Hepatocyte (in vitro differentiated cells): ENCODE measurements around the gene TASP1. TPM values are rescaled to one million over a fixed set of nuclear protein-coding genes. Genes with fewer than 3 reads are reported as not detected.

Source experiments
- DNase-seq: peaks from one replicate; pipeline ENCODE4 v3.0.0-alpha.2; 2016; ENCODE audit warnings: low spot score
- H2AFZ ChIP-seq: fragments of 200-600 bp; sonication (generic); 2 replicates; pipeline ENCODE4 v1.6.0; 2016; ENCODE audit warnings: antibody characterized with exemption, mild to moderate bottlenecking
- H3K27ac ChIP-seq: fragments of 200-600 bp; sonication (generic); 2 replicates; pipeline ENCODE4 v1.5.1; 2016; ENCODE audit warnings: mild to moderate bottlenecking
- H3K27me3 ChIP-seq: fragments of 200-600 bp; sonication (generic); 2 replicates; pipeline ENCODE4 v1.6.1; 2016
- H3K36me3 ChIP-seq: fragments of 200-600 bp; sonication (generic); replicated peaks from 2 replicates; pipeline ENCODE4 v1.5.1; 2016; ENCODE audit warnings: low read depth; ENCODE audit not compliant: insufficient read depth
- H3K4me1 ChIP-seq: fragments of 200-600 bp; sonication (generic); 2 replicates; pipeline ENCODE4 v1.5.1; 2016; ENCODE audit warnings: mild to moderate bottlenecking, moderate library complexity; ENCODE audit not compliant: insufficient read depth
- H3K4me2 ChIP-seq: fragments of 200-600 bp; sonication (generic); 2 replicates; pipeline ENCODE4 v1.6.0; 2016
- H3K4me3 ChIP-seq: fragments of 200-600 bp; sonication (generic); 2 replicates; pipeline ENCODE4 v1.5.1; 2016; ENCODE audit warnings: mild to moderate bottlenecking
- H3K79me2 ChIP-seq: fragments of 200-600 bp; sonication (generic); 2 replicates; pipeline ENCODE4 v1.6.0; 2017; ENCODE audit warnings: mild to moderate bottlenecking
- H3K9me2 ChIP-seq: fragments of 200-600 bp; sonication (generic); replicated peaks from 2 replicates; pipeline ENCODE4 v1.6.0; 2017; ENCODE audit warnings: mild to moderate bottlenecking; ENCODE audit not compliant: insufficient read depth
- H3K9me3 ChIP-seq: fragments of 200-600 bp; sonication (generic); 2 replicates; pipeline ENCODE4 v1.5.1; 2016; ENCODE audit warnings: low read depth, mild to moderate bottlenecking
- H4K20me1 ChIP-seq: fragments of 200-600 bp; sonication (generic); 2 replicates; pipeline ENCODE4 v1.6.0; 2016; ENCODE audit warnings: mild to moderate bottlenecking; ENCODE audit not compliant: insufficient read depth, poor library complexity, severe bottlenecking
- CTCF ChIP-seq: fragments of 200-600 bp; sonication (generic); IDR thresholded peaks from 2 replicates; pipeline ENCODE4 v1.5.1; 2016; ENCODE audit warnings: antibody characterized with exemption, mild to moderate bottlenecking; ENCODE audit not compliant: poor library complexity
- EZH2 ChIP-seq: fragments of 200-600 bp; sonication (generic); IDR thresholded peaks from 2 replicates; pipeline ENCODE4 v1.6.1; 2016; ENCODE audit warnings: antibody characterized with exemption, mild to moderate bottlenecking, borderline replicate concordance
- EZH2phosphoT487 ChIP-seq: fragments of 200-600 bp; sonication (generic); IDR thresholded peaks from one replicate; pipeline ENCODE4 v1.6.1; 2018; ENCODE audit warnings: antibody characterized with exemption, mild to moderate bottlenecking, low read depth, moderate library complexity; ENCODE audit not compliant: unreplicated experiment, severe bottlenecking
- WGBS: methylation state at CpG from one replicate; pipeline ENCODE4 v1.1.6; 2016; ENCODE audit warnings: low lambda C conversion rate; ENCODE audit errors: missing lambda C conversion rate; 5-methylcytosine and 5-hydroxymethylcytosine counted together
- polyA plus RNA-seq: library from polyadenylated mRNA; unstranded; fragments of >200 nt; fragmentation: Nextera tagmentation; extraction: Ambion mirVana; gene quantifications from 2 replicates; pipeline ENCODE4 v1.2.1, GENCODE V29; 2016
- total RNA-seq: library from RNA; depleted of rRNA; stranded (reverse); fragments of >200 nt; gene quantifications from 2 replicates; pipeline ENCODE4 v1.2.3, GENCODE V29; 2014

TASP1 gene
- total and polyA plus RNA-seq, 2 experiments from 2014 or later = 11.1 to 12.9 TPM

- Histone ChIP-seq H3K36me3 (no peaks in the 10 kb centered on the region), H3K9me3 (no peaks in the 10 kb centered on the region), H3K4me1 (no peaks in the 10 kb centered on the region), H3K4me3 (no peak overlapping the region), H3K27me3 (no peaks in the 10 kb centered on the region), H3K79me2 (no peaks in the 10 kb centered on the region), H2AFZ (no peak overlapping the region), H3K9me2 (no peaks in the 10 kb centered on the region), H3K4me2 (no peak overlapping the region), H4K20me1 (no peaks in the 10 kb centered on the region), H3K27ac (no peak overlapping the region)
- no peak for DNase-seq
- WGBS = 84% methylated on average over 4 of the region's 4 CpGs
- TF ChIP-seq CTCF (no peak), EZH2phosphoT487 (no peak), EZH2 (no peak)
These were observed 18.1 kb upstream of the TASP1 start for GRCh38 chr20:13656721-13657368.

- no peak overlapping the region for H3K4me3 ChIP-seq
- no peaks in the 10 kb centered on the region for H3K36me3 ChIP-seq
- H3K27ac ChIP-seq = no peak overlapping the region
- TF ChIP-seq EZH2 = no peak
- no peak for TF ChIP-seq EZH2phosphoT487
- TF ChIP-seq CTCF = no peak
- H3K4me1 ChIP-seq = peaks cover 12% of the 10 kb centered on the region
- no peaks in the 10 kb centered on the region for H3K9me2 ChIP-seq
- no peak overlapping the region for H3K4me2 ChIP-seq
- no peaks in the 10 kb centered on the region for H4K20me1 ChIP-seq
- 70% methylated on average over 2 of the region's 2 CpGs for WGBS
- no peaks in the 10 kb centered on the region for H3K27me3 ChIP-seq
- H3K9me3 ChIP-seq = no peaks in the 10 kb centered on the region
- no peaks in the 10 kb centered on the region for H3K79me2 ChIP-seq
- DNase-seq = no peak
- H2AFZ ChIP-seq = no peak overlapping the region
These were observed 15.8 kb upstream of the TASP1 start for GRCh38 chr20:13654463-13655023.

GRCh38 chr20:13650474-13650873 lies 11.7 kb upstream of the TASP1 start:
- no peaks in the 10 kb centered on the region for H3K9me2 ChIP-seq
- no peak overlapping the region for H3K27ac ChIP-seq
- H3K4me2 ChIP-seq = no peak overlapping the region
- TF ChIP-seq EZH2phosphoT487 = no peak
- no peak for TF ChIP-seq EZH2
- no peak for TF ChIP-seq CTCF
- no peak overlapping the region for H3K4me3 ChIP-seq
- WGBS = 61% methylated on average over 2 of the region's 2 CpGs
- H3K27me3 ChIP-seq = no peaks in the 10 kb centered on the region
- H3K9me3 ChIP-seq = no peaks in the 10 kb centered on the region
- no peaks in the 10 kb centered on the region for H3K36me3 ChIP-seq
- no peak overlapping the region for H2AFZ ChIP-seq
- H3K4me1 ChIP-seq = peaks cover 12% of the 10 kb centered on the region
- no peaks in the 10 kb centered on the region for H3K79me2 ChIP-seq
- DNase-seq = no peak
- no peaks in the 10 kb centered on the region for H4K20me1 ChIP-seq
